ENCODE measurements around the gene RABL6. TPM values are rescaled to one million over a fixed set of nuclear protein-coding genes. Genes with fewer than 3 reads are reported as not detected.
A peak's percentile ranks its signal among the peaks of the same experiment; 100 is the strongest.

Gene RABL6
- total and polyA plus RNA-seq, 2 of the 4 experiments (the other 2 are of a cell fraction) = 37.1 to 47.5 TPM

DNA sequence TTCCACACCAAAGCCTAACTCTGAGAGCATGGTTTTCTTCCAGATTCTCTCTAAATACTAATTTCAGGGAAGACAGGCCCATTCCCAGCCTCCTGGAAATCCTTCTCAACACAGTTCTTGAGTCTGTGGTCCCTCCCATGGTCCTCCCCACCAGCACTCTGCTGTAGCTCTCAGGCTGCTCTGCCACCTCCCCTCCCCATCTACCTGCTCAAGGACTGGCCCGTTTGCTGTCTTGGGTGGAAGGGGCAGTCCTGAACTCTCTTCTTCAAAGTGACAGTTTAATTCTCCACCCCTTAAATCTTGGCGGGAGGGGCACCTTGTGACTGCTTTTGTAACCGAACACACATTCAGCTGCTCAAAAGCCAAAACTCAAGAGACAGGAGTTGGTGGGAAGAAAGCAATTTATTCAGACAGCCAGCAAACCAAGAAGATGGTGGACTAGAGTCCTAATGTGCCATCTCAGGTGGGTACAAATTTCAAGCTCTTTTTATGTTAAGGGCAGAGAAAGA is 35.8 kb upstream of the RABL6 start:
- Histone ChIP-seq H3K9ac (ENCODE audit: low read depth, low read length) (no peak overlapping the region), H2BK20ac (ENCODE audit: low read depth, low read length) (no peak overlapping the region), H3K18ac (ENCODE audit: low read depth, low read length) (no peak overlapping the region), H4K5ac (ENCODE audit: low read depth, low read length) (no peak overlapping the region), H2AFZ (replicated peaks; ENCODE audit: low read length, poor library complexity) (peak overlapping the region; percentile 67), H2AK9ac (replicated peaks; ENCODE audit: low read depth, low read length, poor library complexity) (no peak overlapping the region), H4K20me1 (ENCODE audit: insufficient read depth, low read length) (no peaks in the 10 kb centered on the region), H4K8ac (ENCODE audit: low read depth in 2 of 2, low read length in 2 of 2) (no peak overlapping the region), H3K36me3 (ENCODE audit: control insufficient read depth, insufficient read depth, low read length) (no peaks in the 10 kb centered on the region), H3K4me3 (ENCODE audit: insufficient read depth, low read depth, low read length) (no peak overlapping the region), H3K14ac (replicated peaks; ENCODE audit: low read depth, low read length) (no peak overlapping the region), H3K9me1 (ENCODE audit: insufficient read depth, low read length) (no peaks in the 10 kb centered on the region), H3K4ac (ENCODE audit: low read depth, low read length) (no peak overlapping the region), H3K27ac (ENCODE audit: insufficient read depth, low read length) (no peak overlapping the region), H2BK5ac (ENCODE audit: low read depth, low read length, poor library complexity, severe bottlenecking) (no peak overlapping the region), H3K4me2 (ENCODE audit: low read depth, low read length) (no peak overlapping the region), H2BK120ac (ENCODE audit: low read depth, low read length) (no peak overlapping the region), H4K91ac (ENCODE audit: insufficient read depth, low read depth, low read length) (no peak overlapping the region), H2AK5ac (ENCODE audit: low read depth, low read length) (no peak overlapping the region), H3K27me3 (ENCODE audit: control insufficient read depth, insufficient read depth, low read length) (peaks cover 11% of the 10 kb centered on the region), H3K4me1 (ENCODE audit: control insufficient read depth, insufficient read depth, low read length) (no peaks in the 10 kb centered on the region), H3K23ac (ENCODE audit: low read depth, low read length) (no peak overlapping the region), H3K79me1 (ENCODE audit: low read depth in 1 of 2, low read length in 2 of 2) (no peaks in the 10 kb centered on the region), H2BK15ac (ENCODE audit: low read depth, low read length) (no peak overlapping the region), H3K56ac (ENCODE audit: extremely low read depth, insufficient read depth, low read length) (no peak overlapping the region), H3K9me3 (ENCODE audit: control insufficient read depth, insufficient read depth, low read length) (peaks cover 9% of the 10 kb centered on the region)
- dilution Hi-C loops (cut with HindIII; ENCODE audit: low sequenced_read_pairs, unreplicated experiment) (no loop called here), in situ Hi-C loops (cut with MboI; ENCODE audit: low sequenced_read_pairs) (no loop called here), intact Hi-C loops (cut with micrococcal nuclease) (no loop called here)
- TF ChIP-seq, protein P1, sequence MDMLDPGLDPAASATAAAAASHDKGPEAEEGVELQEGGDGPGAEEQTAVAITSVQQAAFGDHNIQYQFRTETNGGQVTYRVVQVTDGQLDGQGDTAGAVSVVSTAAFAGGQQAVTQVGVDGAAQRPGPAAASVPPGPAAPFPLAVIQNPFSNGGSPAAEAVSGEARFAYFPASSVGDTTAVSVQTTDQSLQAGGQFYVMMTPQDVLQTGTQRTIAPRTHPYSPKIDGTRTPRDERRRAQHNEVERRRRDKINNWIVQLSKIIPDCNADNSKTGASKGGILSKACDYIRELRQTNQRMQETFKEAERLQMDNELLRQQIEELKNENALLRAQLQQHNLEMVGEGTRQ (IDR thresholded peaks at IDR 0.05; ENCODE audit: low read depth, low read length) = no peak
- TF ChIP-seq MAFK (IDR thresholded peaks at IDR 0.05; ENCODE audit: low read depth, low read length) (no peak), CHD1 (IDR thresholded peaks at IDR 0.05; ENCODE audit: low read depth, low read length) (no peak), RCOR1 (IDR thresholded peaks at IDR 0.05; ENCODE audit: insufficient replicate concordance, low read length) (no peak), POLR2A (IDR thresholded peaks at IDR 0.05; ENCODE audit: low read depth, low read length) (no peak)
- no CpG with 5 or more reads among the region's 3 CpGs for WGBS, 2 experiments (ENCODE audit: extremely low coverage in 2 of 2, insufficient read length in 1 of 2)
- DNase-seq = no peak
- ATAC-seq (ENCODE audit: low read depth) = no peak
- no TSS peak for BruUV-seq (replicated peaks)
- POLR2A ChIA-PET (ENCODE audit: unreplicated experiment) = no interaction called here
- CTCF ChIA-PET = no interaction called here

Data from IMR-90 (cell line).